ENCODE measurements around the gene FMN1. TPM values are rescaled to one million over a fixed set of nuclear protein-coding genes. Genes with fewer than 3 reads are reported as not detected.

Gene FMN1
- total RNA-seq, 1 experiment from 2014 or later = 0.37 TPM

DNA sequence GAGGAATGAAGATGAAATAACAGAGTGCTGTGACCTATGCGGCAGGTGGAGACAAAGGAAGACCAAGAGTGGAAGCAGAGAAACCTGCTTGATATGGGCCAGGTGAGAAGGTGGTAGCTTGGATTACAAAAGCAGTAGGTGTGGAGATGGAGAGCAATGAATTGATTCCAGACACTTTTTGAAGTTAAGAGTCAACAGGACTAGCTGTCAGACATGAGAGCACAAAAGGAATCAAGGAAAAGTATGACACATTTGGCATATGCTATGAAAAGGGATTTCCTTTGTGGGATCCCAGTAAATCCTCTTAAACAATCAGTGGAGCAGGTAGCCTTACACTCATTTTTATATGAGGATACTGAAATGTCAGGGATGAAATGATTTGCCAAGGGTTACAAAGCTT lies 316.2 kb downstream of the FMN1 start:
- intact Hi-C loops (cut with micrococcal nuclease; ENCODE audit: unreplicated experiment) = no loop called here
- no TSS peak for BruUV-seq (replicated peaks)
- Histone ChIP-seq H3K4me1 (ENCODE audit: insufficient read depth, low read length, poor library complexity, severe bottlenecking) (no peaks in the 10 kb centered on the region), H3K9me3 (ENCODE audit: low read depth, low read length, poor library complexity, severe bottlenecking) (no peaks in the 10 kb centered on the region), H3K27ac (ENCODE audit: low read depth, low read length, poor library complexity, severe bottlenecking) (no peak overlapping the region), H3K36me3 (ENCODE audit: insufficient read depth, low read length, poor library complexity, severe bottlenecking) (no peaks in the 10 kb centered on the region), H3K4me3 (ENCODE audit: low read depth, low read length, poor library complexity, severe bottlenecking) (no peak overlapping the region), H3K27me3 (replicated peaks; ENCODE audit: insufficient read depth, low read depth, low read length, poor library complexity) (no peaks in the 10 kb centered on the region)
- ChIA-PET POLR2A (ENCODE audit: low non-redundant PET) (no interaction called here), CTCF (no interaction called here)
- TF ChIP-seq EZH2 (IDR thresholded peaks at IDR 0.05; ENCODE audit: borderline replicate concordance, low read depth, low read length, poor library complexity, severe bottlenecking) = no peak
- TF ChIP-seq, protein P1, sequence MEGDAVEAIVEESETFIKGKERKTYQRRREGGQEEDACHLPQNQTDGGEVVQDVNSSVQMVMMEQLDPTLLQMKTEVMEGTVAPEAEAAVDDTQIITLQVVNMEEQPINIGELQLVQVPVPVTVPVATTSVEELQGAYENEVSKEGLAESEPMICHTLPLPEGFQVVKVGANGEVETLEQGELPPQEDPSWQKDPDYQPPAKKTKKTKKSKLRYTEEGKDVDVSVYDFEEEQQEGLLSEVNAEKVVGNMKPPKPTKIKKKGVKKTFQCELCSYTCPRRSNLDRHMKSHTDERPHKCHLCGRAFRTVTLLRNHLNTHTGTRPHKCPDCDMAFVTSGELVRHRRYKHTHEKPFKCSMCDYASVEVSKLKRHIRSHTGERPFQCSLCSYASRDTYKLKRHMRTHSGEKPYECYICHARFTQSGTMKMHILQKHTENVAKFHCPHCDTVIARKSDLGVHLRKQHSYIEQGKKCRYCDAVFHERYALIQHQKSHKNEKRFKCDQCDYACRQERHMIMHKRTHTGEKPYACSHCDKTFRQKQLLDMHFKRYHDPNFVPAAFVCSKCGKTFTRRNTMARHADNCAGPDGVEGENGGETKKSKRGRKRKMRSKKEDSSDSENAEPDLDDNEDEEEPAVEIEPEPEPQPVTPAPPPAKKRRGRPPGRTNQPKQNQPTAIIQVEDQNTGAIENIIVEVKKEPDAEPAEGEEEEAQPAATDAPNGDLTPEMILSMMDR (conservative IDR thresholded peaks at IDR 0.05; ENCODE audit: low read depth, low read length) = no peak
- no peak for DNase-seq (ENCODE audit: low spot score)

DNA sequence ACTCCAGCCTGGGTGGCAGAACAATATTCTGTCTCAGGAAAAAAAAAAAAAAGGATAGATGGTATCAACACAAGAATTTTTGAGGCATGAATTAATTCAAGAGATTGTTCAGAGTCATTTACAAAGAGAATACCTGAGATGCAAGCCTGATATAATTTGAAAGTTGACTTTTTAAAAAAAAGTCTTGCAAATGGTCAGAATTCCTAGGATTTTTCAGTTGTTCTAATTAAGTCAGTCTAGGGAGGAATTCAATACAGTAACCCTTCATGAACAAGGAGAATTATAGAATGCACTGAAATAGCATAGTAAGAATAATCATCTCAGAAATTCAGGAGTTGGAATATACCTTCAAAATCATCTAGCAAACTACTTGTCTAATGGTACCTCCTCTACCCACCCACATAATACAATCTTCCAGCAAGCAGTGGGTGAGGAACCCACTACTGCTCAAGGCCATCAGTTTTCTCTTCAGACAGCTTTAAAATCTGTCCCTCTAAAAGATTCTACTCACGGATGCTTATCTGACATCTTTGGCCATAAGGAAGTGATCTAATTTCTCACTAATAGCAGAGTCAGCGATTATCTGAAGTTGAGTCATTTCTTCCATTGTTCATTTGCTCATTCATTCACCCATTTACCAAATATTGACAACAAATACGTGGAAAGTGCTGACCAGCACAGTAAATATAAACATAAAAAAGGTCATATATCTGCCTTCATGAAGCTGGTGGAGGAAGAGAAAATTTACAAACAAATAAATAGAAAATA lies 317.1 kb downstream of the FMN1 start:
- H3K27ac ChIP-seq (ENCODE audit: low read depth, low read length, poor library complexity, severe bottlenecking) = no peak overlapping the region
- intact Hi-C loops (cut with micrococcal nuclease; ENCODE audit: unreplicated experiment) = no loop called here
- H3K36me3 ChIP-seq (ENCODE audit: insufficient read depth, low read length, poor library complexity, severe bottlenecking) = no peaks in the 10 kb centered on the region
- no peak for DNase-seq (ENCODE audit: low spot score)
- H3K27me3 ChIP-seq (replicated peaks; ENCODE audit: insufficient read depth, low read depth, low read length, poor library complexity) = no peaks in the 10 kb centered on the region
- no TSS peak for BruUV-seq (replicated peaks)
- no peaks in the 10 kb centered on the region for H3K4me1 ChIP-seq (ENCODE audit: insufficient read depth, low read length, poor library complexity, severe bottlenecking)
- CTCF ChIA-PET = no interaction called here
- TF ChIP-seq, protein P1 (conservative IDR thresholded peaks at IDR 0.05; ENCODE audit: low read depth, low read length) = no peak
- TF ChIP-seq EZH2 (IDR thresholded peaks at IDR 0.05; ENCODE audit: borderline replicate concordance, low read depth, low read length, poor library complexity, severe bottlenecking) = no peak
- H3K9me3 ChIP-seq (ENCODE audit: low read depth, low read length, poor library complexity, severe bottlenecking) = no peaks in the 10 kb centered on the region
- POLR2A ChIA-PET (ENCODE audit: low non-redundant PET) = no interaction called here
- H3K4me3 ChIP-seq (ENCODE audit: low read depth, low read length, poor library complexity, severe bottlenecking) = no peak overlapping the region

DNA sequence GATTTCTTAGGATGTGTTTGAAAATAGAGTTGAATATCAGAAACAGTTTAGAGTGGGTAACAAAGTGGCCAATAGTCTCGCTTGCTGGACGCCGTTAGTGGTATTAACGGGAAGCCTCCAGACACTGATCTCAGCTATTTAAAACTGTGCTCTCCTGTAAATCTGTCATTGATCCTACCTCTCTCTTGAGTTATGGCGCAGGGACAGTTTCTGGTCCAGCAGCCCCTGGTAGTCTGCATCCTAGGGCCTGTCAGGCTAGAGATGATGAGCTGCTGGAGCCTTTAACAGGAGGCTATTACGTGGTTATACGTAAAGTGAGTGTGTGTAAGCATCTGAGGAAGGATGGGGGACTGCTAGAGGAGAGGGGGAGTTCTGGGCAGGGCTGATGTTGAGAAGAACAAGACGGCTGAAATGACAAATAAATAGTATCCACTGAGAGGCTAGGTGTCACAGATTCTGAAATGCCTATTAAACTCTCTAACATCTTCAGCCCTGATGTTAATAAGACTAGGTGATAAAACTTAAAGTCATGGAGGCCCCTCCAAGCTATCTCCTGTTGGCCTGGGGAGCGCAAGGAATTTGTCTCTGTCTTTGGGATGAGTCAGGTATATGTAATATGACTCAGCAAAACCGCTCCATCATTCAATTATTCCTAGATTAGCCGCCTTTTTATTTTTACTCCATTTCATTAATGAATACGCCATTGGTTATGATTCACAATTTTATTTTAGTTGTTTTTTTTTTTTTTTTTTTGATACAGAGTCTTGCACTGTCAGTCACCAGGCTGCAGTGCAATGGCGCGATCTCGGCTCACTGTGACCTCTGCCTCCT lies 321.0 kb downstream of the FMN1 start:
- Histone ChIP-seq H3K4me3 (ENCODE audit: low read depth, low read length, poor library complexity, severe bottlenecking) (no peak overlapping the region), H3K4me1 (ENCODE audit: insufficient read depth, low read length, poor library complexity, severe bottlenecking) (no peaks in the 10 kb centered on the region), H3K9me3 (ENCODE audit: low read depth, low read length, poor library complexity, severe bottlenecking) (no peaks in the 10 kb centered on the region), H3K27ac (ENCODE audit: low read depth, low read length, poor library complexity, severe bottlenecking) (no peak overlapping the region), H3K27me3 (replicated peaks; ENCODE audit: insufficient read depth, low read depth, low read length, poor library complexity) (no peaks in the 10 kb centered on the region), H3K36me3 (ENCODE audit: insufficient read depth, low read length, poor library complexity, severe bottlenecking) (no peaks in the 10 kb centered on the region)
- CTCF ChIA-PET = interaction anchor here (0.7 kb wide), 1 partner anchor 31 kb away, joined by 7 read pairs; no protein-coding TSS in a partner anchor
- POLR2A ChIA-PET (ENCODE audit: low non-redundant PET) = no interaction called here
- TF ChIP-seq, protein P1 (conservative IDR thresholded peaks at IDR 0.05; ENCODE audit: low read depth, low read length) = no peak
- no peak for TF ChIP-seq EZH2 (IDR thresholded peaks at IDR 0.05; ENCODE audit: borderline replicate concordance, low read depth, low read length, poor library complexity, severe bottlenecking)
- no peak for DNase-seq (ENCODE audit: low spot score)
- intact Hi-C loops (cut with micrococcal nuclease; ENCODE audit: unreplicated experiment) = no loop called here
- BruUV-seq (replicated peaks) = no TSS peak

Measured in A673 (cell line).